SHP77 (cell line): ENCODE measurements around the gene HNRNPUL1.

Experiments
- DNase-seq, 2 experiments: peaks; one replicate each; lab custom pipeline; 2025; lab: John Stamatoyannopoulos, UW

The HNRNPUL1 gene

GRCh38 chr19:41308450-41309179 lies 44.4 kb downstream of the HNRNPUL1 start:
- DNase-seq, result peak; percentile 70 to 74

GRCh38 chr19:41309180-41310032 lies 45.2 kb downstream of the HNRNPUL1 start:
- DNase-seq, result no peak

GRCh38 chr19:41310033-41310831 lies 46.1 kb downstream of the HNRNPUL1 start, which contains the start of gene CCDC97:
TSS of gene CCDC97 (plus strand) at chr19:41310172. CDS start at chr19:41310311, 139 bp downstream.
- DNase-seq, result peak; percentile 47 to 64

- no peak for DNase-seq
Measured at GRCh38 chr19:41311072-41311471, 46.9 kb downstream of the HNRNPUL1 start.

GRCh38 chr19:41311613-41312012 lies 47.4 kb downstream of the HNRNPUL1 start:
- no peak for DNase-seq

GRCh38 chr19:41316306-41316920 lies 52.2 kb downstream of the HNRNPUL1 start:
- DNase-seq, result no peak

GRCh38 chr19:41318696-41319499 lies 54.7 kb downstream of the HNRNPUL1 start:
- no peak for DNase-seq

GRCh38 chr19:41319500-41320184 lies 55.5 kb downstream of the HNRNPUL1 start:
- DNase-seq, result no peak

- no peak for DNase-seq
Measured at GRCh38 chr19:41320185-41320518, 56.0 kb downstream of the HNRNPUL1 start.

GRCh38 chr19:41320568-41320967 lies 56.4 kb downstream of the HNRNPUL1 start:
- DNase-seq, result no peak

GRCh38 chr19:41321204-41321599 lies 57.0 kb downstream of the HNRNPUL1 start:
- no peak for DNase-seq

GRCh38 chr19:41321600-41322270 lies 57.6 kb downstream of the HNRNPUL1 start:
- peak; percentile 18 to 33 for DNase-seq

- no peak for DNase-seq
Measured at GRCh38 chr19:41322451-41322850, 58.3 kb downstream of the HNRNPUL1 start.

- DNase-seq, result no peak
Measured at GRCh38 chr19:41323023-41323422, 58.9 kb downstream of the HNRNPUL1 start.

- no peak for DNase-seq
Measured at GRCh38 chr19:41323430-41324125, 59.4 kb downstream of the HNRNPUL1 start.

- DNase-seq, result no peak
Measured at GRCh38 chr19:41324231-41324702, 60.1 kb downstream of the HNRNPUL1 start.

GRCh38 chr19:41324921-41325639 lies 60.9 kb downstream of the HNRNPUL1 start:
- DNase-seq, result no peak

GRCh38 chr19:41325640-41325946 lies 61.4 kb downstream of the HNRNPUL1 start:
- no peak for DNase-seq
